Measurements from ENCODE around the gene CD9.

DNA sequence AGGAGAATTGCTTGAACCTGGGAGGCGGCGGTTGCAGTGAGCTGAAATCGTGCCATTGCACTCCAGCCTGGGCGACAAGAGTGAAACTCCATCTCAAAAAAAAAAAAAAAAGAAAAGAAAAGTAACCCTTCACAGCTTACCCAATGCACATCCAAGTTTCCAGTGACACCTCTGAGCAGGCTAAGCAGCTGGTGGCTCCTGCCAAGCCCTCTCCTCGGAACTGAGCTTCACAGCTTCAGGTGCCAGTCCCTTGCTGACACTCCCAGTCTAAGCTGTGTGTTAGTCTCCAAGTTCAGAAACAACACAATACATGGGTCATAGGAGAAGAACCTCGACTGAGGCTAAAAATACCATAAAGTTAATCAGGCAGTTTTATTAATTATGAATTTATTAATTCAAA, 7.9 kb downstream of the CD9 start:
- TF ChIP-seq, protein P1, sequence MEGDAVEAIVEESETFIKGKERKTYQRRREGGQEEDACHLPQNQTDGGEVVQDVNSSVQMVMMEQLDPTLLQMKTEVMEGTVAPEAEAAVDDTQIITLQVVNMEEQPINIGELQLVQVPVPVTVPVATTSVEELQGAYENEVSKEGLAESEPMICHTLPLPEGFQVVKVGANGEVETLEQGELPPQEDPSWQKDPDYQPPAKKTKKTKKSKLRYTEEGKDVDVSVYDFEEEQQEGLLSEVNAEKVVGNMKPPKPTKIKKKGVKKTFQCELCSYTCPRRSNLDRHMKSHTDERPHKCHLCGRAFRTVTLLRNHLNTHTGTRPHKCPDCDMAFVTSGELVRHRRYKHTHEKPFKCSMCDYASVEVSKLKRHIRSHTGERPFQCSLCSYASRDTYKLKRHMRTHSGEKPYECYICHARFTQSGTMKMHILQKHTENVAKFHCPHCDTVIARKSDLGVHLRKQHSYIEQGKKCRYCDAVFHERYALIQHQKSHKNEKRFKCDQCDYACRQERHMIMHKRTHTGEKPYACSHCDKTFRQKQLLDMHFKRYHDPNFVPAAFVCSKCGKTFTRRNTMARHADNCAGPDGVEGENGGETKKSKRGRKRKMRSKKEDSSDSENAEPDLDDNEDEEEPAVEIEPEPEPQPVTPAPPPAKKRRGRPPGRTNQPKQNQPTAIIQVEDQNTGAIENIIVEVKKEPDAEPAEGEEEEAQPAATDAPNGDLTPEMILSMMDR (conservative IDR thresholded peaks at IDR 0.05) = no peak
- TF ChIP-seq ZFX (IDR thresholded peaks at IDR 0.05) = no peak
